NCI-H510A (cell line): ENCODE results near the gene OR6J1.
A peak's percentile ranks its signal among the peaks of the same experiment; 100 is the strongest.
"Not testable (repeated sequence)": the region's sequence is repeated elsewhere in the genome, so short reads cannot be mapped to it uniquely, and the experiment has no call there.

Source experiments
- DNase-seq: peaks from one replicate; lab custom pipeline; 2025; lab: John Stamatoyannopoulos, UW

Gene OR6J1

GRCh38 chr14:22644305-22644635 is at the start of gene OR6J1:
TSS of gene OR6J1 (minus strand) at chr14:22644352. CDS start at chr14:22634811, 9,541 bp downstream.
- no peak for DNase-seq

GRCh38 chr14:22692194-22692593 is 48.0 kb upstream of the OR6J1 start:
- DNase-seq = no peak

GRCh38 chr14:22691171-22691570 is 47.0 kb upstream of the OR6J1 start:
- no peak for DNase-seq

GRCh38 chr14:22689199-22689598 is 45.0 kb upstream of the OR6J1 start:
- no peak for DNase-seq

- DNase-seq = not testable (repeated sequence)
These were observed 43.8 kb upstream of the OR6J1 start for GRCh38 chr14:22687969-22688368.

- not testable (repeated sequence) for DNase-seq
These were observed 42.0 kb upstream of the OR6J1 start for GRCh38 chr14:22686176-22686611.

- DNase-seq = no peak
These were observed 41.3 kb upstream of the OR6J1 start for GRCh38 chr14:22685467-22685866.

GRCh38 chr14:22683428-22683827 is 39.3 kb upstream of the OR6J1 start:
- DNase-seq = not testable (repeated sequence)

GRCh38 chr14:22678221-22678620 is 34.1 kb upstream of the OR6J1 start:
- DNase-seq = no peak

- not testable (repeated sequence) for DNase-seq
These were observed 33.4 kb upstream of the OR6J1 start for GRCh38 chr14:22677551-22677950.

- no peak for DNase-seq
These were observed 27.5 kb upstream of the OR6J1 start for GRCh38 chr14:22671622-22672021.

- DNase-seq = no peak
These were observed 24.7 kb upstream of the OR6J1 start for GRCh38 chr14:22668863-22669262.

- no peak for DNase-seq
These were observed 24.3 kb upstream of the OR6J1 start for GRCh38 chr14:22668417-22668816.

- DNase-seq = no peak
These were observed 23.7 kb upstream of the OR6J1 start for GRCh38 chr14:22667881-22668280.

- DNase-seq = no peak
These were observed 22.2 kb upstream of the OR6J1 start for GRCh38 chr14:22666203-22666893.

- DNase-seq = peak; percentile 22
These were observed 20.1 kb upstream of the OR6J1 start for GRCh38 chr14:22664261-22664660.

GRCh38 chr14:22660654-22661053 is 16.5 kb upstream of the OR6J1 start:
- no peak for DNase-seq

GRCh38 chr14:22658946-22659345 is 14.8 kb upstream of the OR6J1 start:
- DNase-seq = no peak

- DNase-seq = no peak
These were observed 13.7 kb upstream of the OR6J1 start for GRCh38 chr14:22657861-22658260.

GRCh38 chr14:22656945-22657731 is 13.0 kb upstream of the OR6J1 start:
- no peak for DNase-seq

- DNase-seq = no peak
These were observed 12.1 kb upstream of the OR6J1 start for GRCh38 chr14:22656226-22656625.

- peak; percentile 1 for DNase-seq
These were observed 9.0 kb upstream of the OR6J1 start for GRCh38 chr14:22653012-22653621.

GRCh38 chr14:22651586-22651985 is 7.4 kb upstream of the OR6J1 start:
- DNase-seq = no peak
